ENCODE measurements around the gene NEK8.
"Not testable (repeated sequence)": the region's sequence is repeated elsewhere in the genome, so short reads cannot be mapped to it uniquely, and the experiment has no call there.

GRCh38 chr17:28720997-28721329 lies 7.6 kb upstream of the NEK8 start:
- TF ChIP-seq POLR2AphosphoS5, POLR2A (IDR thresholded peaks at IDR 0.05): not testable (repeated sequence)
